DND-41 (cell line): ENCODE measurements around the gene SMURF1.

Experiments used
- ATAC-seq: fragments of 200-7000 bp; cut with Tn5 transposase; 3 replicates; pipeline ENCODE4 v1.9.1; 2021; ENCODE audit warnings: low read depth; ENCODE audit not compliant: insufficient read depth
- DNase-seq: peaks from one replicate; pipeline ENCODE4 v3.0.0-alpha.2; 2020
- H2AFZ ChIP-seq: 2 replicates; pipeline ENCODE4 v1.6.0; 2012; ENCODE audit warnings: low read depth, low read length
- H3K27ac ChIP-seq: 2 replicates; pipeline ENCODE4 v1.5.1; 2012; ENCODE audit warnings: low read length, inconsistent platforms
- H3K27me3 ChIP-seq: fragments of 200-600 bp; sonication (generic); 2 replicates; pipeline ENCODE4 v1.6.0; 2012; ENCODE audit warnings: low read length, mild to moderate bottlenecking, inconsistent platforms; ENCODE audit not compliant: insufficient read depth, poor library complexity
- H3K36me3 ChIP-seq: 2 replicates; pipeline ENCODE4 v1.5.1; 2012; ENCODE audit warnings: low read length, inconsistent platforms; ENCODE audit not compliant: insufficient read depth
- H3K4me1 ChIP-seq: 2 replicates; pipeline ENCODE4 v1.5.1; 2012; ENCODE audit warnings: mild to moderate bottlenecking, low read length; ENCODE audit not compliant: insufficient read depth
- H3K4me2 ChIP-seq: 2 replicates; pipeline ENCODE4 v1.6.0; 2012; ENCODE audit warnings: mild to moderate bottlenecking, moderate library complexity, low read length, inconsistent platforms; ENCODE audit not compliant: insufficient read depth
- H3K4me3 ChIP-seq, 2 experiments: fragments of 200-600 bp in 1 of 2; shearing (Covaris generic) in 1 of 2; 2 replicates each; pipeline ENCODE4 v1.5.1; 2012 to 2016; ENCODE audit warnings: inconsistent platforms in 2 of 2, low read length in 2 of 2, mild to moderate bottlenecking in 2 of 2, low read depth in 1 of 2, moderate library complexity in 1 of 2
- H3K79me2 ChIP-seq: 2 replicates; pipeline ENCODE4 v1.6.0; 2012; ENCODE audit warnings: low read length, inconsistent platforms; ENCODE audit not compliant: insufficient read depth
- H3K9ac ChIP-seq: 2 replicates; pipeline ENCODE4 v1.6.0; 2012; ENCODE audit warnings: low read depth, mild to moderate bottlenecking, inconsistent platforms, low read length, moderate library complexity
- H3K9me3 ChIP-seq: 2 replicates; pipeline ENCODE4 v1.5.1; 2012; ENCODE audit warnings: low read length, moderate library complexity, mild to moderate bottlenecking, inconsistent platforms; ENCODE audit not compliant: insufficient read depth, severe bottlenecking
- H4K20me1 ChIP-seq: 2 replicates; pipeline ENCODE4 v1.6.0; 2012; ENCODE audit warnings: low read length; ENCODE audit not compliant: insufficient read depth
- EZH2 ChIP-seq: IDR thresholded peaks from 3 replicates; pipeline ENCODE4 v1.6.1; 2012; ENCODE audit warnings: borderline replicate concordance, low read depth, mild to moderate bottlenecking, moderate library complexity, low read length, inconsistent platforms; ENCODE audit not compliant: severe bottlenecking
- TF ChIP-seq, protein P1 (sequence below): IDR thresholded peaks from 2 replicates; pipeline ENCODE4 v1.5.1; 2012; ENCODE audit warnings: borderline replicate concordance, low read length, moderate library complexity, mild to moderate bottlenecking; ENCODE audit not compliant: poor library complexity, severe bottlenecking; ENCODE audit errors: extremely low read depth

SMURF1 gene

GRCh38 chr7:99079104-99079503 is 64.8 kb downstream of the SMURF1 start:
- Histone ChIP-seq H4K20me1 (peaks cover 44% of the 10 kb centered on the region), H3K4me3 (no peak overlapping the region), H3K4me2 (no peak overlapping the region), H3K4me1 (no peaks in the 10 kb centered on the region), H2AFZ (no peak overlapping the region), H3K9me3 (no peaks in the 10 kb centered on the region), H3K9ac (no peak overlapping the region), H3K36me3 (peaks cover 3% of the 10 kb centered on the region; the same call in 1 of the 2 replicates), H3K27ac (no peak overlapping the region), H3K27me3 (no peaks in the 10 kb centered on the region), H3K79me2 (peaks cover 79% of the 10 kb centered on the region)
- DNase-seq (no peak), ATAC-seq (peak; percentile 55; the same call in 1 of the 3 replicates)
- TF ChIP-seq, protein P1, sequence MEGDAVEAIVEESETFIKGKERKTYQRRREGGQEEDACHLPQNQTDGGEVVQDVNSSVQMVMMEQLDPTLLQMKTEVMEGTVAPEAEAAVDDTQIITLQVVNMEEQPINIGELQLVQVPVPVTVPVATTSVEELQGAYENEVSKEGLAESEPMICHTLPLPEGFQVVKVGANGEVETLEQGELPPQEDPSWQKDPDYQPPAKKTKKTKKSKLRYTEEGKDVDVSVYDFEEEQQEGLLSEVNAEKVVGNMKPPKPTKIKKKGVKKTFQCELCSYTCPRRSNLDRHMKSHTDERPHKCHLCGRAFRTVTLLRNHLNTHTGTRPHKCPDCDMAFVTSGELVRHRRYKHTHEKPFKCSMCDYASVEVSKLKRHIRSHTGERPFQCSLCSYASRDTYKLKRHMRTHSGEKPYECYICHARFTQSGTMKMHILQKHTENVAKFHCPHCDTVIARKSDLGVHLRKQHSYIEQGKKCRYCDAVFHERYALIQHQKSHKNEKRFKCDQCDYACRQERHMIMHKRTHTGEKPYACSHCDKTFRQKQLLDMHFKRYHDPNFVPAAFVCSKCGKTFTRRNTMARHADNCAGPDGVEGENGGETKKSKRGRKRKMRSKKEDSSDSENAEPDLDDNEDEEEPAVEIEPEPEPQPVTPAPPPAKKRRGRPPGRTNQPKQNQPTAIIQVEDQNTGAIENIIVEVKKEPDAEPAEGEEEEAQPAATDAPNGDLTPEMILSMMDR = no peak
- no peak for TF ChIP-seq EZH2

DNA sequence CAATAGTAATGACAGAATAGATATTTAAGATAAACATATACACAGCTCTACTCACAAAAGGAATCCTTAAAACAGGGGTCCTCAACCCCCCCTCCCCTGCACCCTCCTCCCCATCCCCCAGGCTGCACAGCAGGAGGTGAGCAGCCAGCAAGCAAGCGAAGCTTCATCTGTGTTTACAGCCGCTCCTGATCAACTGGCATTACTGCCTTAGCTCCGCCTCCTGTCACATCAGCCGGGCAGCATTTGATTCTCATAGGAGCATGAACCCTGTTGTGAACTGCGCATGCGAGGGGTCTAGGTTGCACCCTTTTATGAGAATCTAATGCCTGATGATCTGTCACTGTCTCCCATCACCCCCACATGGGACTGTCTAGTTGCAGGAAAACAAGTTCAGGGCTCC is 65.5 kb downstream of the SMURF1 start:
- H3K36me3 ChIP-seq = peaks cover 3% of the 10 kb centered on the region; the same call in 1 of the 2 replicates
- ATAC-seq (no peak), DNase-seq (no peak)
- H3K27me3 ChIP-seq = no peaks in the 10 kb centered on the region
- H3K27ac ChIP-seq = no peak overlapping the region
- H3K79me2 ChIP-seq = peaks cover 79% of the 10 kb centered on the region
- TF ChIP-seq EZH2 = no peak
- TF ChIP-seq, protein P1 = no peak
- no peak overlapping the region for H3K4me2 ChIP-seq
- no peak overlapping the region for H3K4me3 ChIP-seq
- H3K4me1 ChIP-seq = no peaks in the 10 kb centered on the region
- H3K9ac ChIP-seq = no peak overlapping the region
- peaks cover 43% of the 10 kb centered on the region for H4K20me1 ChIP-seq
- no peaks in the 10 kb centered on the region for H3K9me3 ChIP-seq
- no peak overlapping the region for H2AFZ ChIP-seq

DNA sequence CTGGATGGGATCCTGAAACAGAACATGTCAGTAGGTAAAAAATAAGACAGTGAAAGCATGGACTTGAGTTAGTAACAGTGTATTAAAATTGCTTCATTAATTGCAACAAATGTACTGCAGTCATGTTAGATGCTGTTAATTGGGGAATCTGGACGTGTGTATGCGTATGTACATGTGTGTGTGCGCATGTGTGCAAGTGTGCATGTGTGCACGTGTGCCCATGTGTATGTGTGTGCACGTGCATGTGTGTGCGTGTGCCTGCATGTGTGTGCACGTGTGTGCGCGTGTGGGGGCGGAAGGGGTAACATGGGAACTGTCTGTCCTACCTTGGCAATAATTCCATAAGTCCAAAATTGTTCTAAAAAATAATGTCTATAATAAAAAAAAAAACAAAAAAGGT is 67.3 kb downstream of the SMURF1 start:
- DNase-seq (no peak), ATAC-seq (no peak)
- TF ChIP-seq EZH2 = no peak
- TF ChIP-seq, protein P1 = no peak
- Histone ChIP-seq H3K9ac (no peak overlapping the region), H4K20me1 (peaks cover 45% of the 10 kb centered on the region), H3K4me3 (no peak overlapping the region), H3K4me2 (no peak overlapping the region), H3K79me2 (peaks cover 85% of the 10 kb centered on the region), H3K4me1 (no peaks in the 10 kb centered on the region), H3K9me3 (no peaks in the 10 kb centered on the region), H3K36me3 (peaks cover 3% of the 10 kb centered on the region; the same call in 1 of the 2 replicates), H3K27me3 (no peaks in the 10 kb centered on the region), H2AFZ (no peak overlapping the region), H3K27ac (no peak overlapping the region)
